Kidney epithelial cell (primary cell): ENCODE results near the gene ERN1. TPM values are rescaled to one million over a fixed set of nuclear protein-coding genes. Genes with fewer than 3 reads are reported as not detected.
A peak's percentile ranks its signal among the peaks of the same experiment; 100 is the strongest.
"Not testable (repeated sequence)": the region's sequence is repeated elsewhere in the genome, so short reads cannot be mapped to it uniquely, and the experiment has no call there.

Source experiments
- DNase-seq: peaks from one replicate; pipeline ENCODE4 v3.0.0-alpha.2; 2010; ENCODE audit warnings: low read depth
- H3K27me3 ChIP-seq: 2 replicates; pipeline ENCODE4 v1.6.0; 2011; ENCODE audit warnings: low read length; ENCODE audit not compliant: control insufficient read depth, insufficient read depth
- H3K36me3 ChIP-seq: 2 replicates; pipeline ENCODE4 v1.5.1; 2011; ENCODE audit warnings: low read length; ENCODE audit not compliant: control insufficient read depth, insufficient read depth
- H3K4me3 ChIP-seq: 2 replicates; pipeline ENCODE4 v1.5.1; 2011; ENCODE audit warnings: low read depth, mild to moderate bottlenecking, control low read depth, low read length
- total RNA-seq: library from RNA; depleted of rRNA; stranded (reverse); fragments of >200 nt; gene quantifications from 2 replicates; pipeline ENCODE4 v1.2.3, GENCODE V29; 2015
- TF ChIP-seq, protein P1 (sequence below): IDR thresholded peaks from 2 replicates; pipeline ENCODE4 v1.5.1; 2011; ENCODE audit warnings: mild to moderate bottlenecking, moderate library complexity, low read length, control low read depth, inconsistent platforms; ENCODE audit not compliant: insufficient read depth, poor library complexity, severe bottlenecking

The ERN1 gene
- total RNA-seq, 1 donor from 2014 or later = 19.6 TPM

- Histone ChIP-seq H3K4me3 (peak within 1 kb of the TSS; percentile 12), H3K27me3 (no peaks in the 10 kb centered on the region), H3K36me3 (no peaks in the 10 kb centered on the region)
- TF ChIP-seq, protein P1, sequence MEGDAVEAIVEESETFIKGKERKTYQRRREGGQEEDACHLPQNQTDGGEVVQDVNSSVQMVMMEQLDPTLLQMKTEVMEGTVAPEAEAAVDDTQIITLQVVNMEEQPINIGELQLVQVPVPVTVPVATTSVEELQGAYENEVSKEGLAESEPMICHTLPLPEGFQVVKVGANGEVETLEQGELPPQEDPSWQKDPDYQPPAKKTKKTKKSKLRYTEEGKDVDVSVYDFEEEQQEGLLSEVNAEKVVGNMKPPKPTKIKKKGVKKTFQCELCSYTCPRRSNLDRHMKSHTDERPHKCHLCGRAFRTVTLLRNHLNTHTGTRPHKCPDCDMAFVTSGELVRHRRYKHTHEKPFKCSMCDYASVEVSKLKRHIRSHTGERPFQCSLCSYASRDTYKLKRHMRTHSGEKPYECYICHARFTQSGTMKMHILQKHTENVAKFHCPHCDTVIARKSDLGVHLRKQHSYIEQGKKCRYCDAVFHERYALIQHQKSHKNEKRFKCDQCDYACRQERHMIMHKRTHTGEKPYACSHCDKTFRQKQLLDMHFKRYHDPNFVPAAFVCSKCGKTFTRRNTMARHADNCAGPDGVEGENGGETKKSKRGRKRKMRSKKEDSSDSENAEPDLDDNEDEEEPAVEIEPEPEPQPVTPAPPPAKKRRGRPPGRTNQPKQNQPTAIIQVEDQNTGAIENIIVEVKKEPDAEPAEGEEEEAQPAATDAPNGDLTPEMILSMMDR = no peak
- no peak for DNase-seq
These were observed 109.7 kb downstream of the ERN1 start, which contains the start of gene ICAM2 for GRCh38 chr17:64020056-64020766. Gene ICAM2 (minus strand): TSS chr17:64020633. CDS start chr17:64006691, 13,942 bp downstream.

- H3K4me3 ChIP-seq, H3K27me3 ChIP-seq, DNase-seq, H3K36me3 ChIP-seq: not testable (repeated sequence)
These were observed 110.4 kb downstream of the ERN1 start for GRCh38 chr17:64019551-64019961.

GRCh38 chr17:64017381-64017980 lies 112.5 kb downstream of the ERN1 start:
- TF ChIP-seq, protein P1 = no peak
- H3K27me3 ChIP-seq = no peaks in the 10 kb centered on the region
- H3K4me3 ChIP-seq = no peak overlapping the region
- H3K36me3 ChIP-seq = no peaks in the 10 kb centered on the region
- no peak for DNase-seq

- TF ChIP-seq, protein P1 = no peak
- DNase-seq = no peak
- no peaks in the 10 kb centered on the region for H3K27me3 ChIP-seq
These were observed 113.0 kb downstream of the ERN1 start for GRCh38 chr17:64016974-64017373.

DNA sequence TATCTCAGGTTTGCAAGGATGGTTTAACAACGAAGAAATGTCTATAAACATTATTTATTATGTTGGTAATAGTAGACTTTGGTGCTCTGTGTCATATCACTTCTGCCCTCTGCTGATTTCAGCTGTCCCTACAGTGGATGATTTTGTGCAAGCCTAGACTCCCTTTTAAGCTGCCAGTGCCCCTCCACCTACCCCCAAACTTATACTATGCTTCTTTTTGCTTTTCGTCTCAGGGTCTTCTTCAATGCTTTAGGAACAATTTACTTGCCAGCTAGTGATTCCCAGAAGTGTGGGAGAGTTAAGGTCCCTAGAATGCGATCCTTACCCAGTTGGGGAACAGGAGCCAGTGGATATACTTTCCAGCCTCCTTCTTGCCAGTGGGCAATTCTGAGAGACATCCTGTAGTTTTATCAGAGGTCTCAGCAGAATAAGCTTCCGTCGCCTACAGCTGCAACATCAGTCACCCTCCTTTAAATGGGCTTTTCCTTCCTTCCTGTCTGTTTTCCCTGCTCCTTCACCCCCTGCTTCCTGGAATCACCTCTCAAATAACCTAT lies 113.6 kb downstream of the ERN1 start:
- TF ChIP-seq, protein P1 = no peak
- no peak for DNase-seq

More at GRCh38 chr17:64016974-64017373, 113.0 kb downstream of the ERN1 start:
- Histone ChIP-seq H3K36me3 (no peaks in the 10 kb centered on the region), H3K4me3 (no peak overlapping the region)

DNA sequence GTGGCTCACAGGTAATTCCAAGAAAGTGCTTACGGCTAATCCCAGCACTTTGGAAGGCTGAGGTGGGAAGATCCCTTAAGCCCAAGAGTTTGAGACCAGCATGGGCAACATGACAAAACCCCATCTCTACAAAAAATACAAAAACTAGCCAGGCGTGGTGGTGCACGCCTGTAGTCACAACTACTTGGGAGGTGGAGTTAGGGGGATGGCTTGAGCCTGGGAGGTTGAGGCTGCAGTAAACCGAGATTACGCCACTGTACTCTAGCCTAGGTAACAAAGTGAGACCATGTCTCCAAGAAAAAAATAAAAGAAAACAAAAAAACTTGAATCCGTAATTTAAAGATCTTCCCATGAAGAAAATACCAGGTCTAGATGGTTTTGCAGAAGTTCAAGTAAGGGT lies 114.5 kb downstream of the ERN1 start:
- H3K27me3 ChIP-seq = no peaks in the 10 kb centered on the region
- TF ChIP-seq, protein P1 = no peak
- H3K4me3 ChIP-seq = no peak overlapping the region
- no peak for DNase-seq
- H3K36me3 ChIP-seq = no peaks in the 10 kb centered on the region

More for the DNA sequence above, 113.6 kb downstream of the ERN1 start:
- Histone ChIP-seq H3K4me3 (no peak overlapping the region), H3K27me3 (no peaks in the 10 kb centered on the region), H3K36me3 (no peaks in the 10 kb centered on the region)
